Measurements from ENCODE around the gene FAM20A. TPM values are rescaled to one million over a fixed set of nuclear protein-coding genes. Genes with fewer than 3 reads are reported as not detected.
A peak's percentile ranks its signal among the peaks of the same experiment; 100 is the strongest.

FAM20A gene
- total and polyA plus RNA-seq, 4 donors: 69.7 to 101 (median 79.0) TPM

- H3K27ac ChIP-seq (ENCODE audit: low read depth in 1 of 2, low read length in 1 of 2): no peak overlapping the region
- no peaks in the 10 kb centered on the region for H3K27me3 ChIP-seq (ENCODE audit: control insufficient read depth in 3 of 3, insufficient read depth in 3 of 3, low read length in 2 of 3)
- TF ChIP-seq CTCF (IDR thresholded peaks at IDR 0.05; ENCODE audit: control extremely low read depth, extremely low read depth): no peak
- no peak overlapping the region for H3K4me3 ChIP-seq
- no peaks in the 10 kb centered on the region for H3K4me1 ChIP-seq (ENCODE audit: control insufficient read depth in 5 of 5, insufficient read depth in 5 of 5, low read length in 5 of 5)
- DNase-seq (no peak), ATAC-seq (ENCODE audit: insufficient read depth, low FRiP score) (no peak)
- H3K9me3 ChIP-seq (ENCODE audit: control insufficient read depth in 4 of 4, insufficient read depth in 3 of 4, low read length in 3 of 4): no peaks in the 10 kb centered on the region
- no peak overlapping the region for H3K9ac ChIP-seq (ENCODE audit: insufficient read depth in 1 of 2, low read length in 2 of 2)
- WGBS, 2 donors: 82 to 86% methylated on average over 10 of the region's 10 CpGs
- no peaks in the 10 kb centered on the region for H3K36me3 ChIP-seq (ENCODE audit: control insufficient read depth in 4 of 4, insufficient read depth in 4 of 4, low read length in 4 of 4)
These were observed 33.2 kb upstream of the FAM20A start for GRCh38 chr17:68634345-68634876.

GRCh38 chr17:68628576-68628957 is 27.4 kb upstream of the FAM20A start:
- TF ChIP-seq CTCF (IDR thresholded peaks at IDR 0.05; ENCODE audit: control extremely low read depth, extremely low read depth): no peak
- no peak for ATAC-seq (ENCODE audit: insufficient read depth, low FRiP score)

GRCh38 chr17:68627956-68628575 is 26.9 kb upstream of the FAM20A start:
- DNase-seq (no peak), ATAC-seq (ENCODE audit: insufficient read depth, low FRiP score) (peak; percentile 43)
- H3K27ac ChIP-seq (ENCODE audit: low read depth in 1 of 2, low read length in 1 of 2): no peak overlapping the region
- no peaks in the 10 kb centered on the region for H3K9me3 ChIP-seq (ENCODE audit: control insufficient read depth in 4 of 4, insufficient read depth in 3 of 4, low read length in 3 of 4)
- H3K4me1 ChIP-seq (ENCODE audit: control insufficient read depth in 5 of 5, insufficient read depth in 5 of 5, low read length in 5 of 5): no peaks in the 10 kb centered on the region
- H3K4me3 ChIP-seq: no peak overlapping the region
- no peaks in the 10 kb centered on the region for H3K36me3 ChIP-seq (ENCODE audit: control insufficient read depth in 4 of 4, insufficient read depth in 4 of 4, low read length in 4 of 4)
- no peaks in the 10 kb centered on the region for H3K27me3 ChIP-seq (ENCODE audit: control insufficient read depth in 3 of 3, insufficient read depth in 3 of 3, low read length in 2 of 3)
- no peak overlapping the region for H3K9ac ChIP-seq (ENCODE audit: insufficient read depth in 1 of 2, low read length in 2 of 2)
- WGBS, 2 donors: 50 to 73% methylated on average over 4 of the region's 4 CpGs
- TF ChIP-seq CTCF (IDR thresholded peaks at IDR 0.05; ENCODE audit: control extremely low read depth, extremely low read depth): no peak

More at GRCh38 chr17:68628576-68628957, 27.4 kb upstream of the FAM20A start:
- no peak overlapping the region for H3K4me3 ChIP-seq
- H3K9ac ChIP-seq (ENCODE audit: insufficient read depth in 1 of 2, low read length in 2 of 2): no peak overlapping the region
- WGBS, 2 donors: 91% methylated on average over 3 of the region's 3 CpGs
- no peaks in the 10 kb centered on the region for H3K4me1 ChIP-seq (ENCODE audit: control insufficient read depth in 5 of 5, insufficient read depth in 5 of 5, low read length in 5 of 5)
- no peak for DNase-seq
- H3K27me3 ChIP-seq (ENCODE audit: control insufficient read depth in 3 of 3, insufficient read depth in 3 of 3, low read length in 2 of 3): no peaks in the 10 kb centered on the region
- no peaks in the 10 kb centered on the region for H3K36me3 ChIP-seq (ENCODE audit: control insufficient read depth in 4 of 4, insufficient read depth in 4 of 4, low read length in 4 of 4)
- no peak overlapping the region for H3K27ac ChIP-seq (ENCODE audit: low read depth in 1 of 2, low read length in 1 of 2)
- H3K9me3 ChIP-seq (ENCODE audit: control insufficient read depth in 4 of 4, insufficient read depth in 3 of 4, low read length in 3 of 4): no peaks in the 10 kb centered on the region

- H3K27ac ChIP-seq (ENCODE audit: low read depth in 1 of 2, low read length in 1 of 2): no peak overlapping the region
- TF ChIP-seq CTCF (IDR thresholded peaks at IDR 0.05; ENCODE audit: control extremely low read depth, extremely low read depth): no peak
- 93 to 95% methylated on average over 1 of the region's 1 CpG for WGBS, 2 donors
- no peaks in the 10 kb centered on the region for H3K27me3 ChIP-seq (ENCODE audit: control insufficient read depth in 3 of 3, insufficient read depth in 3 of 3, low read length in 2 of 3)
- H3K4me1 ChIP-seq (ENCODE audit: control insufficient read depth in 5 of 5, insufficient read depth in 5 of 5, low read length in 5 of 5): no peaks in the 10 kb centered on the region
- no peaks in the 10 kb centered on the region for H3K36me3 ChIP-seq (ENCODE audit: control insufficient read depth in 4 of 4, insufficient read depth in 4 of 4, low read length in 4 of 4)
- H3K4me3 ChIP-seq: no peak overlapping the region
- DNase-seq: no peak
- no peak for ATAC-seq (ENCODE audit: insufficient read depth, low FRiP score)
- H3K9me3 ChIP-seq (ENCODE audit: control insufficient read depth in 4 of 4, insufficient read depth in 3 of 4, low read length in 3 of 4): no peaks in the 10 kb centered on the region
- H3K9ac ChIP-seq (ENCODE audit: insufficient read depth in 1 of 2, low read length in 2 of 2): no peak overlapping the region
These were observed 23.2 kb upstream of the FAM20A start for GRCh38 chr17:68624381-68624780.
